ENCODE results near the gene RAB43.
"Not testable (repeated sequence)": the region's sequence is repeated elsewhere in the genome, so short reads cannot be mapped to it uniquely, and the experiment has no call there.

RAB43 gene

DNA sequence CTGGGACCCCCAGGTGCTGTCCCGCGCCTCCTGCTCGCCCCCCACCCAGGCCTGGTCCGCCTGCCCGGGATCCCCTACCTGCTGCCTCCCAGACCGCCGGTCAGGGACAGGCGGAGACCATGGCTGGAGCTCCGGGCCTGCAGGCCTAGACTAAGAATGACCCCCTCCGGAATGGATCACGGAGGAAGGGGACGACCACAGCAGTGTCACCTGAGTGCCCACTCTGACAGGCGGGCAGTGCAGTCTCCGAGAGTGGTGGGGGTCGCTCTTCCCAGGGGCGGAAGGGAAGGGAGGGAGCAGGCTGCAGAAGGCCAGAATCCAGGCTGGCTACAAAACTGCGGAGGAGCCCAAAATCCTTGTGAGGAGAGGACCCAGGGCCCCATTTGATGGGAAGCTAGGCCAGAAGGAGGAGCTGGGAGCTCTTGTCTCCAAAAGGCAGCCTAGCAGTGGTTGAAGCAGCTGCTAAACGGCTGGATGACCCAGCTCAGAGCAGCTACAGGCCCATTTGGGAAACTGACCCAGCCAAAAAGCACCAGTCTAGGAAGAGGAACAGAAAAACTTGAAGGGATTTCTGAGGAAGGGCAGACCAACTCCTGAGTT, 908 bp upstream of the RAB43 start:
- no peak for DNase-seq (ENCODE audit: low read depth in 3 of 3)

DNA sequence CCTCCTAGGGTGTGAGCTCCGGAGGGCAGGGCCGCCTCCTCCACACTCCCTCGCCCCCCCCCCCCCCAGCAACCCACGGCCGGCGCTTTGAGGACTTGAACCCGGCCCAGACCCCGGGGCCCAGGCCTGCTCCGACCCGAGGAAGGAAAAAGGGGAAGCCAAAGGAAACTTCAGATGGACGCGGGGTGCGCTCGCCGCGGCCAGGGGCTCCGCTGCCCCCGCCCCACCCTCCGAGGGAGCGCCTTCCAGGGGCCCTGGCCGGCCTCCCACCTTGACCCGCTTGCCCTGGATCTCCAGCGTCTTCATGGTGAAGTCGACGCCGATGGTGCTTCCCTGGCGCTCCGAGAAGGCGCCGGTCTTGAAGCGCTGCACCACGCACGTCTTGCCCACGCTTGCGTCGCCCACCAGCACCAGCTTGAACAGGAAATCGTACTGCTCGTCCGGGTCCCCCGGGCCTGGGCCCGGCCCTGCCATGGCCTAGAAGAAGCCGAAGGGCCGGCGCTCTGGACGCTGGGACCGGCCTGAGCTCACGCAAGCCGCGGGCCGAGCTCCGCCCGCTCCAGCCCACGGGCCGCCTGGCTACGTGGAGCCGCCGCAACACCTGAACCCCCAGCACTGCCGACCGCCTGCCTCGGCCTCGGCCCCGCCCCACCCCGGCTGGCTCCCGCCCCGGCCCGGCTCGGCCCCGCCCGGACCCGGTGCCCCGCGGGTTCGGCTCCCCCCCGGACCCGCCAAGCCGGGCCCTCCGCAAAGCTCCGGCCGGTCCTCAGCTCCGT, 400 bp downstream of the RAB43 start:
- DNase-seq (ENCODE audit: low read depth in 3 of 3): peak in 2 of 3 experiments; percentile 34 to 42

DNA sequence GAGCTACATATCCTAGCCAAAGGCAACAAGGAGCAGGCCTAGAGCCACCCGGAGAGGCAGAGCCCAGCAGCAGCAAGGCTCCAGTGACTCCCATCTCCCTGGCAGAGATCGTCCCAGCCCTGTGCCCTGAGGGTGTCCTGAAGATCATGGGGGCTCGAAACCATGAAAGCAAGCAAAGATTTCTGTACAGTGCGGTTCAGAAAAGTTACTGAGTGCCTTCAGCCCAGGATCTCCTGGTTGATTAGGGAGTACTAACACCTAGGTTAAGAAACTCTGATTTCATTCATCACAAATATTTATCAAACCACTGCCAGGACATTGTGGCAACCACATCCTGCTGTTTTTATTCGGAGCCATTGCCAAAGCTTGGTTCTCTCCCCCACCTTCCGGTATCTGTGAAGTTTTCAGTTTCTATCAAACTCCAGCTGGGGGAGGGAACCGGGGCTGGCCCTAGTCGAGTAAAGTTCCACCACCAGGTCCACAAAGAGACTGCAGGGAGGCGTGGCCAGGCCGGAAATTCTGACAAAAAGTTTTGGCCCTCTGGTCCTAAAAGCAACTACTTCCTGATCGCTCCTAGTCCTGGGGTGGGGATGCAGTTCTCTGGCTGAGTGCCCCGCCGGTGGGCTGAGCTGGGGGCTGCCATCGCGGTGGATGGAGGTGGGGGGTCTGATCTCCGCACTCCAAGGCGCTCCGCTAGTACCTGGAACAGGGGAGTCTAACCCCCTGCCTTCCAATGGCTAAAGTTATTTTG, 1.2 kb downstream of the RAB43 start:
- DNase-seq (ENCODE audit: low read depth in 3 of 3): peak; percentile 74 to 80 (median 74)

DNA sequence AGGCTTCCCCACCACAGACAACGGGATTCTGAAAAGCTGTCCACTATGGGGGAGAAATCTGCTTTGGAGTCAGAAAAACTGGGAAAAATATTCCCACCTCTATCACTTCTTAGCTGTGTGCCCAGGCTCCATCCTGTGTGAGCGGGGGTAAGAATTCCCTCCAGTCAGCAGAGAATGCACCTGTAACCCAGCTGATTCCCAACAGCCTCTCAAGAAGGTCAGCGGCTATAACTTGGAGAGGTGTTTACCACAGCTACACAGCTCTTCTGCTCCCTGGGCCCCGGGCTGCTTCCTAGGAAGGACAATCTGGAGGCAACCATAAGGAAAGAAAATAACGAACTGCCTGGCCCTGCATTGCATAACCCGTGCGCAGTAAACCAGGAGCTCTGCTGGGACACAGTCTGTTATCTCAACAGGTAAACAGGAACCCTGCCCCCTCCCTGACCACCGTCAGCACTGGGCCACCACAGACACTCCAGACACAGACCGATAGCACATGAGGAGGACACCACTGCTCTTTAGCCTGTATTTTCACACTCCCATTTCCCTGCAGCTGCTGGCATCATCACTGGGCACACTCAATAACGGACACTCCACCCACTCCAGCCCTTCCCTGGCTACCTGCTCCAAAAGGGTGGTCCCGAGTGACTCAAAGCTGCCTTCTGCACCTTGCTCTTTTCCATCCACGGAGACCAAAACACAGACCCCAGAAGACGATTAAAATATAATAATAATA, 2.1 kb downstream of the RAB43 start:
- DNase-seq (ENCODE audit: low read depth in 3 of 3): no peak

DNA sequence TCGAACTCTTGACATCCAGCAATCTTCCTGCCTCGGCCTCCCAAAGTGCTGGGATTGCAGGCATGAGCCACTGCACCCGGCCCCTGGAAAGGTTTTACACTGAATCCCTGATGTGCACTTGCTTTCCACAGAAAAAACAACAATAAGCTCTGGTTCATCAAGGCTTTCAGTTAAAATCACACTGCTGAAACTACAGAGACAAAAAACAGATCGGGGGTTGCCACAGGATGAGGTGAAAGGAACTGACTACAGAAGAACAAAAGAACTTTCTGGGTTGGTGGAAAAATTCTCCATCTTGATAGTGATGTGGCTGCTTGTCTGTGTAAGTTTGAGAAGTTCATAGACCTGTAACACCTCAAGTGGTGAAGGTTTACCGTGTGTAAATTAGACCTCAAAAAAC, 2.9 kb downstream of the RAB43 start:
- no peak for DNase-seq (ENCODE audit: low read depth in 3 of 3)

DNA sequence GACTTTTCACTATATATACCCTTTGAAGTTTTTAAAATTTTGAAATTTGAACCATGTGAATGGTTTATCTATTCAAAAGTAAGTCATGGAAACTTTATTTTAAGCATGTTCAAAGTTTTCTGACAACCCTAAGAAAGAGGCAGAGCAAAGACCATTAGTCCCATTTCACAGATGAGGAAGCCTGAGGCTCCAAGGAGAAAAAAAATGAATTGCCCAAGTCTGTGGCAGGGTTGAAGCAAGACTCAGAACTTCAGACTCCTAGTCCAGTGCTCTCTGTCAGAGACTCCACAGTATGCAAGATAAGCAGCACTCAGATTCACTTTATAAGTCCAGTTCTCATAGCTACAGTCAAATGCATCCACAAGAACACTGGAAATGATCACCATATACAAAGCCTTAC, 4.5 kb downstream of the RAB43 start:
- DNase-seq (ENCODE audit: low read depth in 3 of 3): no peak

DNA sequence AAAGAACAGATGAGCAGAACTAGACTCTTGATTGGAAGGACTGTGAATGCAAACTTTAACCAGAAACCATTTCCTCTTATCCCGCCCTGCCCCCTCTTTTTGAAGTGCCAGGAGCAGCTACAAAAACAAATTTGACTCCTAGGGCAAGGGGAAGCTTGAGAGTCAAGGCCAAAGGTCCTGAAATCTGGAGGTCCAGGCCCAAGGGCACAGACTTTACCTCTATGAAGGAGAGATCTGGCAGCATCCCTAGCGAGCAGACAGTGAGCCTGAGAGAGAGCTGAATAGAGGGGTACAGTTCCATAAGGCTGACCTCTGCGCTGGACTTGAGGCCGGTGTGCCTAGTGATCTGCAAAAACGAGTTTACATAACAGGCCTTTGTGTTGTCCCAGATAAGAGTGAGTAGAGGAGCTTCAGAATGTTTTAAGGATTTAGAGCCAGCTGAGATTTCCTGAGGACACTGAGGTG, 5.1 kb downstream of the RAB43 start:
- DNase-seq (ENCODE audit: low read depth in 3 of 3): no peak

DNA sequence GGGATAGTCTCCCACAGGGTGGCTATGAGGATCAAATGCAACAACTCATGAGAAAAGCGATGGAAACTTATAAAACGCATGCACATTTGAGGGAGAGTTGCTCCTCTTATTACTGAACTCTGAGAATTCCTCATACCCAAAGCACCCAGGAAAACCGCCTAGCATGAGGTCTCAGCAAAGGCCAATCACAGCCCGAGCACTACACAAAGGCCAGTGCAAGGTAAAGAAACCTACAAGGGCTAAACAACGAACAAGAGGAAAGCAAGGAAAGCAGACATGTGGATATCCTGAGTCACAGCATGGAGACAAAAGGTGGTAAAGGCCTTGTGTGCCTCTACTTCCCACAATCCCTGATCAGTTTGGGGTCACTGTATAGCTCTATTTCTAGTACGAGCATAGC, 7.1 kb downstream of the RAB43 start:
- DNase-seq (ENCODE audit: low read depth in 3 of 3): no peak

DNA sequence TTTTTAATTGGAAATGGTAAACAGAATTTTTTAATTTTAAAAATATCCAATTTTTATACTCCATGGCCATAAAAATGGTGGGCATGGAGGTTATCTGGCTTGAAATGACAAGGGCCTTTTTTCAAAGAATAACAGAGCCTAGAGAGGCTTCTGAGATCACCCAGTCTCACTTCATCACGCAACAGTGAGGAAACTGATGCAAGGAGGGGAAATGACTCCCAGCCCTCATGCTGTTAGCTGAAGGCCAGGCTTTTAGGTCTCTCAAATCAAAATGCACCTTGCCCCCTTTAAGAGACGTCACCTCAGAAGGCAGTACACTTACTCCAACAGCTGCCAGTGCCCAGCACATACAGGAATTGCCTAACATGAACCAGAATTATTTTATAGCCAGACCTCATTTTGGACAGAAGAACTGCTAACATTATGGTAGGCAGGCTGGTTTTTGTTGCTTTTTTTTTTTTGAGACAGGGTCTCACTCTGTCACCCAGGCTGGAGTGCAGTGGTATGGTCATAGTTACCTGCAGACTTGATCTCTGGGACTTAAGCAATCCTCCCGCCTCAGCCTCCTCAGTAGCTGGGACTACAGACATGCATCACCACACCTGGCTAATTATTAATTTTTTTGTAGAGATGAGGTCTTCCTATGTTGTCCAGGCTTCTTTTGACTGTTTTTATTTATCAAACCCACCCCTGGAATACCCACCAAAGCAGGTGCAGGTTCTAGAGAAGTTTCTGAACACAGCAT, 9.1 kb downstream of the RAB43 start:
- DNase-seq (ENCODE audit: low read depth in 3 of 3): no peak

DNA sequence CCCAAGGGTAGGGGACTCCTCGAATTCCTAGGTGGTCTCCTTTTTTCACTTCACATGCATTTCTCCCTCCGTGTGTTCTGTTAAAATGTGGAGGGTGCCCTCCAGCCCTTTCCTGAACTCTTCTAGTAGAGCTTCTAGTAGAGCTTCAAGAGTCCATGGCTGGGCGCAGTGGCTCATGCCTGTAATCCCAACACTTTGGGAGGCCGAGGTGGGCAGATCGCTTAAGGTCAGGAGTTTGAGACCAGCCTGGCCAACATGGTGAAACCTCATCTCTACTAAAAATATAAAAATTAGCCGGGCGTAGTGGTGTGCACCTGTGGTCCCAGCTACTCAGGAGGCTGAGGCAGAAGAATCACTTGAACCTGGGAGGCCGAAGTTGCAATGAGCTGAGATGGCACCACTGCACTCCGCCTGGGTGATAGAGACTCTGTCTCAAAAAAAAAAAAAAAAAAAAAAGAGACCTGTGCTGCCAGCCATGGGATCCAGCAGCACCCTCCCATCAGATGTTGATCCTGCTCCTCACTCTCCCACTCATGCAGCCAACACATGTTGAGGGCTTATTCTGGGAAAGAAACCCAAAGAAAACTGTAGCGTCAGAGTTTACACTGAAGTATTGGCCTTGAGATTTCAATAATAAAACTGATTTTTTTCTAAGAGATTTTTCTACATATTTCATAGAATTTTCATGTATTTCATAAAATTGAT, 10.4 kb downstream of the RAB43 start:
- DNase-seq (ENCODE audit: low read depth in 3 of 3): not testable (repeated sequence)

DNA sequence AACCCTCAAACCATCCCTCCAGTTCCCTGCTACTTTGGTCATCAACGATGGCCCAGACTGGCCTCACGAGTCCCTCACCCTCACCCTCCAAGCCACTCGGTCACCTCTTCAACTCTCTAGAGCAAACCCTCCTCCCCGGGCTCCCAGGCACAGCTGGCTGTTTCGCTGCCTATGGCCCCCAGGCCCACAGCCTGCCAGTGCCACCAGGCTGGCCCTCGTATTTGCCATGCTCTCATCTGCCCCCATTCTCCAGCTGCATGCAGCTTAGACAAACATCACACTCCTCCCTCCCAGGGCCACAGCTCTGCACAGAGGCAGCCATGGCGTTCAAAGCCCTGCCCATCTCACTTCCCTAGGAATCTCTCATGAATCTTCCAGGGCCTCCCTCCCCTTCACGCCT, 13.8 kb downstream of the RAB43 start:
- DNase-seq (ENCODE audit: low read depth in 3 of 3): no peak

DNA sequence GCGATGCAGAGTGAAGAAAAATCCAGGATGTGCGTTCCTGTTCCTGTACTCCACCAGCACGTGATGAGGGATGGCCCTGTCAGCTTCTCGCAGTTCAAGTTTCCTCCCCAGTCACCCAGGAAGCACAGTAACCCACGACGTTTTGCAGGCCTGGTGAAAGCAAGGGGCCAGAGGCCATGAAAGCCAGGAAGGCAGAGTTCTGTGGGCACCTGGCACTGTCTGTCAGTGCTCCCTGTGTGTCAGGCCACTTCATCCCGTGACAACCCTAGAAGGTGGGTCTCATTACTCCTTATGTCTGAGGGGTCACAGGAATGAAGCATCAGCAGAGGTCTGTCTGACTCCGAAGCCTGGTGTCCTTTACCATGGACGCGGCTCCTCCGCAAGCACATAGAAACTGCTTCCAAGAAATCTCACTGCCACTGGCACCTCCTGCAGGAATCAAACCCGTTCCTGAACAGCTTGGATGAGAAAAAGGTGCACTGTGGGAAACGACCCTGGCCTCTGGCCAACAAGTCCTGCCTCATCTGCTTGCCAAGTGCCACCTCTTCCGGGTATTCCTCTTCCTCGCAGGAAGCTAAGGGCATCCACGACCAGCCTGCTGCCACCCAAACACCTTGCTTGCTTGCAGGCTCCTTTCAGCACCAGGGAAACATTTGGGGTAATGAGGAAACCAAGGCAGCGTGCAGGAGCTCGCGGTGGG, 14.6 kb downstream of the RAB43 start:
- no peak for DNase-seq (ENCODE audit: low read depth in 3 of 3)

- DNase-seq (ENCODE audit: low read depth in 3 of 3): no peak
These were observed 15.3 kb downstream of the RAB43 start for GRCh38 chr3:129106320-129106719.

- no peak for DNase-seq (ENCODE audit: low read depth in 3 of 3)
These were observed 15.7 kb downstream of the RAB43 start for GRCh38 chr3:129105862-129106261.

GRCh38 chr3:129104498-129105079, 17.0 kb downstream of the RAB43 start:
- no peak for DNase-seq (ENCODE audit: low read depth in 3 of 3)

DNA sequence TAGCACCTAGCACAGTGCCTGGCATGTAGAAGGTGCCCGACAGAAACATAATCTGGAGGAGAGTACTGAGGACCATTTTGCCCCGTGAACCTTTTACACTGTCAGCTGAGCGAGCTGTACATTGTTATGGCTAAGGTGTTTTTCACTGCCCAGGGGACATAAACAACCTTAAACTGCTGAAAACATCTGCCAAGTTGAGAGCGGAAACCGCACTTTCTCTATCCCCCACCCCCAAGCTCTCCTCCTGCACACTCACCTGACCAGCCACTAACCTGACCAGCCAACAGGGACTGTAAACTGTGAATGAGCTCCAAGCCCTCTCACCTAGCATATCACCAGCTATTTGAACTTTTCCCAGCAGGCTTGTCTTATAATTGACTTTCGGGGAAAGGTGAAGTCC, 17.6 kb downstream of the RAB43 start:
- no peak for DNase-seq (ENCODE audit: low read depth in 3 of 3)

DNA sequence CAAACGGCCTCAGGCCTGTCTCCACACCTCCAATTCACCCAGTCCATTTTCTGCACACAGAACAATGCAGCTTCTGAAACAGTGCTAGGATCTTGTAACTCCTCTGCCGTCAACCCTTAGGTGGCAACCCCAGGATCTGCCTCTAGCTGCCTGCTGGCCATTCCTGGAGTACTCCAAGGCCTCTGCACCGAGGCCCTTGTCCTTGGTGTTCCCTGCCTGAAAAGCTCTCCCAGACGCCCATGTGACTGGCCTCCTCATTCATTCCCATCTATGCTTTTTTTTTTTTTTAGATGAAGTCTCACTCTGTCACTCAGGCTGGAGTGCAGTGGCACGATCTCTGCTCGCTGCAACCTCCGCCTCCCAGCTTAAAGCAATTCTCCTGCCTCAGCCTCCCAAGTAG, 18.3 kb downstream of the RAB43 start:
- DNase-seq (ENCODE audit: low read depth in 3 of 3): no peak

- DNase-seq (ENCODE audit: low read depth in 3 of 3): no peak
These were observed 20.1 kb downstream of the RAB43 start for GRCh38 chr3:129101370-129102138.

GRCh38 chr3:129100274-129100673, 21.3 kb downstream of the RAB43 start:
- DNase-seq (ENCODE audit: low read depth in 3 of 3): no peak

Data from stimulated activated CD4-positive, alpha-beta T cell treated with anti-CD3 and anti-CD28 coated beads, TNF-alpha, amount 100 ng/mL, for 4 hours (primary cell).